ENCODE results near the gene LRRC8B.

- TF ChIP-seq, protein P1, sequence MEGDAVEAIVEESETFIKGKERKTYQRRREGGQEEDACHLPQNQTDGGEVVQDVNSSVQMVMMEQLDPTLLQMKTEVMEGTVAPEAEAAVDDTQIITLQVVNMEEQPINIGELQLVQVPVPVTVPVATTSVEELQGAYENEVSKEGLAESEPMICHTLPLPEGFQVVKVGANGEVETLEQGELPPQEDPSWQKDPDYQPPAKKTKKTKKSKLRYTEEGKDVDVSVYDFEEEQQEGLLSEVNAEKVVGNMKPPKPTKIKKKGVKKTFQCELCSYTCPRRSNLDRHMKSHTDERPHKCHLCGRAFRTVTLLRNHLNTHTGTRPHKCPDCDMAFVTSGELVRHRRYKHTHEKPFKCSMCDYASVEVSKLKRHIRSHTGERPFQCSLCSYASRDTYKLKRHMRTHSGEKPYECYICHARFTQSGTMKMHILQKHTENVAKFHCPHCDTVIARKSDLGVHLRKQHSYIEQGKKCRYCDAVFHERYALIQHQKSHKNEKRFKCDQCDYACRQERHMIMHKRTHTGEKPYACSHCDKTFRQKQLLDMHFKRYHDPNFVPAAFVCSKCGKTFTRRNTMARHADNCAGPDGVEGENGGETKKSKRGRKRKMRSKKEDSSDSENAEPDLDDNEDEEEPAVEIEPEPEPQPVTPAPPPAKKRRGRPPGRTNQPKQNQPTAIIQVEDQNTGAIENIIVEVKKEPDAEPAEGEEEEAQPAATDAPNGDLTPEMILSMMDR (IDR thresholded peaks at IDR 0.05; ENCODE audit: low read depth, low read length): no peak
- no peak for TF ChIP-seq EZH2phosphoT487 (IDR thresholded peaks at IDR 0.05; ENCODE audit: low read depth)
These were observed 64.9 kb downstream of the LRRC8B start for GRCh38 chr1:89589515-89589914.
